Eye (tissue), 1 donor: ENCODE measurements around the gene LMX1A.

Source experiments
- DNase-seq: peaks from one replicate; pipeline ENCODE4 v3.0.0-alpha.2; 2015

The LMX1A gene

DNA sequence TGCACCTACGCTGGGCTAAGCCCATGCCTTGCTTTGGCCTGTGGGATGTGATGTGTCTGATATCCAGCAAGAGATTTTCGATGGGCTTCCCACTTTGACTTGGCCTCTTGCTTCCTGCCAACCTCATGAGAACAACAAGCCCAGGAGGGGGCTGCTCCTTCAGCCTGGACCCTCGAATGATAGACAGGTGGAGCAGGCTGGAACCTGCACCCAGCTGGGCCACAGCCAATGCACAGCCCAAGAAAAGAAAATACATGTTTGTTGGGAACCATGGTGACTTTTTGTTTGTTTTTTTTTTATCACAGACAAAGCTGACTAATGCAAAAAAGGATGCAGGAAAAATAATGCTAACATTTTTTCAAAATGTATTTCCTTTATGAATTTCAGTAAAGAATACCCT lies 144.3 kb downstream of the LMX1A start:
- no peak for DNase-seq

- peak; percentile 31 for DNase-seq
These were observed 148.5 kb downstream of the LMX1A start for GRCh38 chr1:165207853-165208515.

DNA sequence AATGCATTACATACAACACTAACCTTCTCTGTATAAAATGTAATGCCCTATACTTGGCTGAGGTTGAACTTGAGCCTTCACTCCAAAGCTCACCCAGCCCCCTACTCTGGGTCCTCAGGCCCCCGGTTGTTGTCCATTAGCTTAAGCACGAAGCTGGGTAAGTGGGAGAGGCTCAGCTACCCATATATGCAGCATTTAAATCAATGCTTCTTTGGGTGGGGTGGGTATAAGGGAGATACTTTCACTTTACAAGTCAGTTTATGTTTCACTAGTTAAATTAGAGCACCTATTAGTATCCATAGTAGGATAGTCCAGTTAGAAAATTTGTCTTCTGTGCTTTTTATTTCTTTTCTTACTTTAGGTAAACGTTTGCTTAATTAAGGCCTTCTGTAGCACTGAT lies 151.4 kb downstream of the LMX1A start:
- DNase-seq, result no peak

GRCh38 chr1:165204548-165204947 lies 152.0 kb downstream of the LMX1A start:
- DNase-seq, result no peak

DNA sequence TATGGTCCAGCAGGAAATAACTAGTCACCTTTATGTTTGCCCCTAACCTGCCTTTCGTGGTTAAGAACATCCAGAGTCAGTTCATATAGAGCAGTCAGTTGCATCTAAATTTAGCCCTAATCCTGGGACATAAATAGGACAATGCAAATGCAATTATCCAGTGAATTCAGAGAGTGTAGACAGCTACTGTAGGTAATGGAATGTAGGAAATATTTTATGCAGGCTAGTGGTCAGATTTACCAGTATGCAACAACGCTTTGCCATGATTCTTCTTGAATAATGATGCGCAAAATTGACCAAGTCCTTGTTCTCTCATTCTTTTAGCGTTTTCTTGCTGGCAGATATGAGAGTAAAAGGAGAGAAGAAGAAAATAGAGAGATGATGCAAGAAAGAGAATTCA lies 165.4 kb downstream of the LMX1A start:
- no peak for DNase-seq

- no peak for DNase-seq
These were observed 166.6 kb downstream of the LMX1A start for GRCh38 chr1:165189913-165190312.

DNA sequence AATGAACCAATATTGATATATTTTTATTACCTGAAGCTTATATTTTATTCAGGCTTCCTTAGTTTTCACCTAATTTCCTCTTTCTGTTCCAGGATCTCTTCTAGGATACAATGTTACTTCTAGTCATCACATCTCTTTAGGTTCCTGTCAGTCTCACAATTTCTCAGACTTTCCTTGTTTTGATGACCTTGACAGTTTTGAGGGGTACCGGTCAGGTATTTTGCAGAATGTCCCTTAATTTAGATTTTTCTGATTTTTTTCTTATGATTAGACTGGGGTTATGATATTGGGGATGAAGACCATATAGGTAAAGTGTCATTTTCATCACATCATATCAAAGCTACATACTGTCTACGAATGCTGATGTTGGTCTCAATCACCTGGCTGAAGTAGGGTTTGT lies 167.5 kb downstream of the LMX1A start:
- DNase-seq, result no peak

- DNase-seq, result peak; percentile 31
These were observed 169.2 kb downstream of the LMX1A start for GRCh38 chr1:165187031-165188009.

DNA sequence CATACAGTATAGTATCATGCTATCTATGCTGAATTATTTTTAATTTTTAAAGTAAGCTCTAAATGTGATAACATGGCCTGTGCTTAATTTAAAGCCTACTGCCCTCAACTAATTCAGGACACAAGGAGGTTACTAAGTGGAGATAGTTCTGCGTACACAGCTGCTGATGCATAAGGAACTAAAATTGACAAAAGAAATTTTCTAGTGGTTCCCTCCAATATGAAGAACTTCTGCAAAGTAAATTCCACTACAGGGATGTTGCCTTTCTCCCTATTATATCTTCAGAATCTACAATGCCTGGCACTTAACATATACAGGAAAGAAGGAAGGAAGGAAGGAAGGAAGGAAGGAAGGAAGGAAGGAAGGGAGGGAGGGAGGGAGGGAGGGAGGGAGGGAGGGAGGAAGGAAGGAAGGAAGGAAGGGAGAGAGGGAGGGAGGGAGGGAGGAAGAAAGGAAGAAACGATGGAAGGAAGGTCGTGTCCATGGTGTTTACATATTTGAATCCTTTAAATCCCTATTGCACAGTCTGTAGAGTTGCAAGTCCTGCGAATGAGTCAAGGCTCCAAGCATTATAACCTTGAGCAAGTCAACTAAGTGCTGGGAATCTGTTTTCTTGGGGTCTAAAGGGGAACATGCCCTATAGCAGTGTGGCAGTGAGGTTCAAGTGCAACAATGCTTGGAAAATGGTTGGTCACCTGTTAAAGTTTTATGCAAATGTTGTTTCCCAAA lies 171.2 kb downstream of the LMX1A start:
- no peak for DNase-seq

DNA sequence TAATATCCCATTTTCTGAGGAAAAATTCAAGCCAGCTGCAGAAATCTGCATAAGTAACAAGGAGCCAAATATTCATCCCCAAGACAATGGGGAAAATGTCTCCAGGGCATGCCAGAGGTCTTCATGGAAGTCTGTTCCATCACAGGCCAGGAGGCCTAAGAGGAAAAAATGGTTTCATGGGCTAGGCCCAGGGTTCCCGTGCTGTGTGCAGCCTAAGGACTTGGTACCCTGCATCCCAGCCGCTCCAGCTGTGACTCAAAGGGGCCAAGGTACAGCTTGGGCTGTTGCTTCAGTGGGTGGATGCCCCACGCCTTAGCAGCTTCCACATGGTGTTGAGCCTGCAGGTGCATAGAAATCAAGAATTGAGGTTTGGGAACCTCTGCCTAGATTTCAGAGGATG lies 173.5 kb downstream of the LMX1A start:
- no peak for DNase-seq

DNA sequence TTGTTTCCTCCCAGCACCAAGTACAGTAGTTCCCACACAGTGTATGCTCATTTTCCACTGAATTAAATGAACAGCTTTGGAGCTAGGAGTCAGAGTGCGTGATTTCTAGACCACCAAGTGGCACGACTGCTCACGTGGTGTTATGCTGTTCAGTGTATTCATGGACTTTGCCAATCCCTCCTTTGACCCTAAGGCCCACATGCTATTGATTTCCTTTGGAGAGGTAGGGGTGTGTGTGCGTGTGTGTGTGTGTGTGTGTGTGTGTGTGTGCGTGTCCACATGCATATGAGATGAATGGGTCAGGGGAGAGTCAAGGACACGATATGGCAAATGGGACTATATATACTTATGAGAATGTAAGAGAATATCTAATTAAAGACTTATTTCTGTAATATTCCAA lies 177.2 kb downstream of the LMX1A start:
- no peak for DNase-seq

DNA sequence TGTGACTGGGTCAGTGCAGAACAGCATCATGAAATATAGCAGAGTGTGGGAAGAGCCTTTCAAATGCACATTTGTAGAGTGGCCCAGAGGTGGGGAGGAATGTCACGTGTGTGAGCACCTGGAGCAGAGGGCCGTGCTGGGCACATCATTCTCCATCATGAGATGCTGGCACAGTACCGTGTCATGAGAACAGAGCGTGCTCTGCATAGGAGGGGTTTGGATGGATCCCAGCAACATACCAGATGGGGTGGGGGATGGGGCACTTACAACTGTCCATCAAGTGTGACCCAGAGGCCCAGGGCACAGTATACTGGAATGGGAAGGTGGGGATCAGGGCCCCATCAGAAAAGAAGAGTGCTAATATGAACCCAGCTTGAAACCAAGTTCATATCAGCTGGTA lies 182.0 kb downstream of the LMX1A start:
- DNase-seq, result peak; percentile 63

GRCh38 chr1:165173818-165174217 lies 182.7 kb downstream of the LMX1A start:
- DNase-seq, result no peak

- DNase-seq, result no peak
These were observed 183.1 kb downstream of the LMX1A start for GRCh38 chr1:165173409-165173808.

- no peak for DNase-seq
These were observed 183.8 kb downstream of the LMX1A start for GRCh38 chr1:165172666-165173065.

DNA sequence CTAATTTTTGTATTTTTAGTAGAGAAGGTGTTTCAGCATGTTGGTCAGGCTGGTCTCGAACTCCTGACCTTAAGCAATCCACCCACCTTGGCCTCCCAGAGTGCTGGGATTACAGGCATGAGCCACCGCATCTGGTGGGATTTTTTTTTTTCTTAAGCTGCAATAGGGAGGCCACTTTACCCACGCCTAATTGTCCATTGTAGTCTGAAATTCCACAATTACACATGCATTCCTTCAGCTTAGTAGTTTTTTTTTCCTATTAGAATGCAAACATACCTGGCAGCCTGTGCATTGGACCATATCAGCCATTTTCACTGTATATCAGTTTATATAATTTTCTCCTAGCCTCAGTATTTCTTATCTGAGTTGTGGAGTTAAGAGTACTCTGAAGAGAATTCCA lies 186.8 kb downstream of the LMX1A start:
- no peak for DNase-seq

- no peak for DNase-seq
These were observed 187.5 kb downstream of the LMX1A start for GRCh38 chr1:165169028-165169427.

DNA sequence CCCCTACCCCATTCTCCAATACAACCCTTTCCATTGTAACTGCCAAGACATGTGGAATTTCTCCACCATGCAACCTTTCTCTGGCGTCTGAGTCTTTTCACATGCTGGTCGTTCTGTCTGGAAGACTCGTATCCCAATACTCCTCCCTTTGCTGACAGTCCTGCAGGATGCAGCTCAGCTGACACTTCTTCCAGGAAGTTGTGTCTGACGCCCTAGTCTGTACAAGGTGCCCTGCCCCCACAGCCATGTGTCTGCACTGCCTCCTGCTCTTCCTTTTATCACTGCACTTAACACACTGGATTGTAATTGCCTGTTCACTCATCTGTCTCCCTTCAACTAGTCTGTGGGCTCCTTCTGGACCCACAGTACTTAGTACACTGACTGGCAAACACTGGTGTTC lies 188.0 kb downstream of the LMX1A start:
- no peak for DNase-seq

DNA sequence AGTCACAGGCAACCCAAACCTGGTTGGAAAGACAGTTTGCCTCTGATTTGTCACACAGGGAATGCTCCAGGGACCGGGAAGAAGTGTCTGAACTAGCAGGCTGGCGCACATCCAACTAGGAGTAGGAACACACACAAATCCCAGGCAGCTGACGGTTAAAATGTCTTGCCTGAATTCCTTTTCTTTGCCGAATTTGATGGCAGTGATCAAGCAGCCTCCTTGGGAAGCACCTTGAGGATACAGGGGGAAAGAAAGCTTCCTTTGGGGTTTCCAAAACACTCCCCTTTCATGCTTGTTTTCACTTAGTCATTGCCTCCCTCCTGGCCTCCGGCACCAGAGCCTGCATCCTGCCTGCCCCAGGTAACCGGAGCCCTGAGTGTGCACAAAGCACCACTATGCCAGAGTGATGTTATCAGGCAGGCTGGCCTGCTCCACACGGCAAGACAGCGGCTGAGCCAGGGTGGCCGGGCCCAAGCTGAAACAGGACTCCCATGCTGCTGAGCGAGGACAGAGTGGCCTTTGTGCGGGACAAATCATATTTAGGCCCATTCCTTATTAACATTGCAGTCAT lies 193.8 kb downstream of the LMX1A start:
- peak; percentile 60 for DNase-seq

DNA sequence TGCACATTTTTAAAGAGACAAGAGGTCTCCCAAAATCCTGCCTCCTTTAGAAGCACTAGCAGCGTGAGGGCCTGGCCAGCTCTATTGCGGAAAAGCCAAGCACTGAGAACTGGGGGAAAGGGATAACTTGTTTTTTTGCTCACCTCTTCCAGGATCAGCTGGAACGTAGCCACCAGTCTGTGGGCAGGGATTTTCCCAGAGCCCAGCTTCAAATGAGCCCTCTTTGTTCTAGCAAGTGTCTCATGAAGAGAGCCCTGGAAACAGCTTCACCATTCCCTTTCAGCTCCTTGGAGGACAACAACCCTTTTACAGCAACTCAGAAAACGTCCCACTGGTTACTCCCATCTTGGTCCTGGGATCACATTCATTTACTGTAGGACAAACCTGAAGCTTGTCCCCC lies 195.4 kb downstream of the LMX1A start:
- no peak for DNase-seq

- no peak for DNase-seq
These were observed 203.3 kb downstream of the LMX1A start for GRCh38 chr1:165153182-165153581.

DNA sequence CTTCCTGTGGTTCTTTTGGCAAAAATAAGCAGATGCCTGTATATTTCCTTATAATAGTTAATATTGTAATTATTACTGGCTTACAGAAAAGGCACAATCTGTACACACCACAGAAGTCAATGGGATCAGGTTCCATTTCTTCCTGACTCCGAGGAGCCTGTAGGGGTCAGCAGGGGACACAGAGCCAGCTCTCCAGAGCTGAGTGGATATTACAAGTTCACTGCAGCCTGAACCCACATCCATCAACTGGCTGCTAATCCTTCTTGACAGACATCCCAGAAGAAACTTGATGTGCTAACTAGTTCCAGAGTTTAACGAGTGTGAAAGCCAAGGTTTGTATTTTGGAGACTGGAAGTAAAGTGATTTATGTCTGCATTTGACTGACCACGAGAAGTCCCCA lies 203.8 kb downstream of the LMX1A start:
- DNase-seq, result peak; percentile 43

DNA sequence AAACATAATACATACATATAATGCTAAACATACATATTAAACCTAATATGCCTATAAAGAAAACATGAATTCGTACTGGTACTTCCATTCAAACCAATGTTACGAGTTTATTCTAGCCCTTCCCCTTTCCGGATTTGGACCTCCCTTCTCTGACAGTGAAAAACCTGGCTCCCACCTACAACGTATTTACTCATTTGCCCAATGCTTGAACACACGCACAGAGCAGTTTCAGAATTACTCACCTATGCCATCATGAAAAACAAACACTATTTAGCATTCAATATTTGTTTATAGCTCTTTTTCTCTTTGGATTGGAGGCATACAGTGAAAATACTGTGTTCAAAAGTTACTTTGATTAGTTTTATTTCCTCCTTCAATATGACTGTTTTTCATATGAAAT lies 204.4 kb downstream of the LMX1A start:
- no peak for DNase-seq
